ENCODE data around the gene ROBO3.

GRCh38 chr11:124915541-124916369, 50.5 kb downstream of the ROBO3 start:
- TF ChIP-seq POLR2AphosphoS5 (IDR thresholded peaks at IDR 0.05; ENCODE audit: borderline replicate concordance, low read depth, low read length) (no peak), EZH2 (IDR thresholded peaks at IDR 0.05) (no peak)

All from SK-N-MC (cell line).